Measurements from ENCODE around the gene PLA2G12A. TPM values are rescaled to one million over a fixed set of nuclear protein-coding genes. Genes with fewer than 3 reads are reported as not detected.

Gene PLA2G12A
- total RNA-seq, 1 donor from 2014 or later = 54.7 TPM

GRCh38 chr4:109676886-109677285 is 53.0 kb downstream of the PLA2G12A start:
- H3K9me3 Mint-ChIP-seq (ENCODE audit: low read depth) = peaks cover 31% of the 10 kb centered on the region
- no peak for TF ChIP-seq CTCF (IDR thresholded peaks at IDR 0.05; ENCODE audit: unreplicated experiment)
- no peaks in the 10 kb centered on the region for H3K4me1 Mint-ChIP-seq (ENCODE audit: low read depth)

GRCh38 chr4:109675843-109676242 is 54.0 kb downstream of the PLA2G12A start:
- peaks cover 31% of the 10 kb centered on the region for H3K9me3 Mint-ChIP-seq (ENCODE audit: low read depth)
- no peak for DNase-seq (ENCODE audit: low spot score, unreplicated experiment)

More at GRCh38 chr4:109676886-109677285, 53.0 kb downstream of the PLA2G12A start:
- H3K36me3 Mint-ChIP-seq (ENCODE audit: insufficient read depth) = peaks cover 24% of the 10 kb centered on the region
- H3K27ac Mint-ChIP-seq = no peak overlapping the region
- no peak for DNase-seq (ENCODE audit: low spot score, unreplicated experiment)
- H3K4me3 Mint-ChIP-seq (ENCODE audit: low read depth) = no peak overlapping the region
- no peaks in the 10 kb centered on the region for H3K27me3 Mint-ChIP-seq

GRCh38 chr4:109675181-109675580 is 54.7 kb downstream of the PLA2G12A start:
- no peak overlapping the region for H3K27ac Mint-ChIP-seq
- peaks cover 15% of the 10 kb centered on the region for H3K36me3 Mint-ChIP-seq (ENCODE audit: insufficient read depth)
- peaks cover 25% of the 10 kb centered on the region for H3K9me3 Mint-ChIP-seq (ENCODE audit: low read depth)
- DNase-seq (ENCODE audit: low spot score, unreplicated experiment) = no peak
- no peak for TF ChIP-seq CTCF (IDR thresholded peaks at IDR 0.05; ENCODE audit: unreplicated experiment)
- no peaks in the 10 kb centered on the region for H3K27me3 Mint-ChIP-seq
- no peaks in the 10 kb centered on the region for H3K4me1 Mint-ChIP-seq (ENCODE audit: low read depth)
- H3K4me3 Mint-ChIP-seq (ENCODE audit: low read depth) = no peak overlapping the region

More at GRCh38 chr4:109675843-109676242, 54.0 kb downstream of the PLA2G12A start:
- H3K27ac Mint-ChIP-seq = no peak overlapping the region
- TF ChIP-seq CTCF (IDR thresholded peaks at IDR 0.05; ENCODE audit: unreplicated experiment) = no peak
- no peaks in the 10 kb centered on the region for H3K4me1 Mint-ChIP-seq (ENCODE audit: low read depth)
- H3K27me3 Mint-ChIP-seq = no peaks in the 10 kb centered on the region
- H3K36me3 Mint-ChIP-seq (ENCODE audit: insufficient read depth) = peaks cover 20% of the 10 kb centered on the region
- H3K4me3 Mint-ChIP-seq (ENCODE audit: low read depth) = no peak overlapping the region

GRCh38 chr4:109673303-109673702 is 56.6 kb downstream of the PLA2G12A start:
- H3K9me3 Mint-ChIP-seq (ENCODE audit: low read depth) = peaks cover 20% of the 10 kb centered on the region
- H3K27ac Mint-ChIP-seq = no peak overlapping the region
- no peaks in the 10 kb centered on the region for H3K4me1 Mint-ChIP-seq (ENCODE audit: low read depth)
- no peak for DNase-seq (ENCODE audit: low spot score, unreplicated experiment)
- H3K4me3 Mint-ChIP-seq (ENCODE audit: low read depth) = no peak overlapping the region
- H3K27me3 Mint-ChIP-seq = no peaks in the 10 kb centered on the region
- H3K36me3 Mint-ChIP-seq (ENCODE audit: insufficient read depth) = peaks cover 9% of the 10 kb centered on the region
- TF ChIP-seq CTCF (IDR thresholded peaks at IDR 0.05; ENCODE audit: unreplicated experiment) = no peak

GRCh38 chr4:109672169-109672930 is 57.5 kb downstream of the PLA2G12A start:
- H3K4me3 Mint-ChIP-seq (ENCODE audit: low read depth) = no peak overlapping the region
- H3K9me3 Mint-ChIP-seq (ENCODE audit: low read depth) = peaks cover 19% of the 10 kb centered on the region
- TF ChIP-seq CTCF (IDR thresholded peaks at IDR 0.05; ENCODE audit: unreplicated experiment) = no peak
- no peaks in the 10 kb centered on the region for H3K27me3 Mint-ChIP-seq
- peaks cover 1% of the 10 kb centered on the region for H3K4me1 Mint-ChIP-seq (ENCODE audit: low read depth)
- DNase-seq (ENCODE audit: low spot score, unreplicated experiment) = no peak
- H3K27ac Mint-ChIP-seq = no peak overlapping the region
- peaks cover 9% of the 10 kb centered on the region for H3K36me3 Mint-ChIP-seq (ENCODE audit: insufficient read depth)

Data from progenitor cell of endocrine pancreas (in vitro differentiated cells).